OCI-LY3 (cell line): Measurements from ENCODE around the gene SNX1.

Experiments used
- EZH2phosphoT487 ChIP-seq: fragments of 200-600 bp; shearing (Covaris generic); IDR thresholded peaks from 2 replicates; pipeline ENCODE4 v1.6.1; 2018; ENCODE audit warnings: antibody characterized with exemption, mixed run types, low read depth
- TF ChIP-seq, protein P1 (sequence below): fragments of 200-600, 300-600 bp; sonication (generic); IDR thresholded peaks from 2 replicates; pipeline ENCODE4 v1.5.1; 2014; ENCODE audit warnings: antibody characterized with exemption, low read length, low read depth

DNA sequence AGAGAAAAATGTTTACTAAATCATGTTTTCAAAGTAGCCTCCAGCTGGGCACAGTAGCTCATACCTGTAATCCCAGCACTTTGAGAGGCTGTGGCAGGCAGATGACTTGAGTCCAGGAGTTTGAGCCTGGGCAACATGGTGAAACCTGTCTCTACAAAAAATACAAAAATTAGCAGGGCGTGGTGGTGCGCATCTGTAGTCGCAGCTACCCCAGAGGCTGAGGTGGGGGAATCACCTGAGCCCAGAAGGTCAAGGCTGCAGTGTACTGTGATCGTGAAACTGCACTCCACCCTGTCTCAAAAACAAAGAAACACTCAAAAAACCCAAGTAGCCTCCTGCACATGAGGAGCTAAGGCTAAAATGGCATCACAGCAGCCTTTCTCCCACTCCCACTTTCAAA is 68.7 kb downstream of the SNX1 start:
- TF ChIP-seq, protein P1, sequence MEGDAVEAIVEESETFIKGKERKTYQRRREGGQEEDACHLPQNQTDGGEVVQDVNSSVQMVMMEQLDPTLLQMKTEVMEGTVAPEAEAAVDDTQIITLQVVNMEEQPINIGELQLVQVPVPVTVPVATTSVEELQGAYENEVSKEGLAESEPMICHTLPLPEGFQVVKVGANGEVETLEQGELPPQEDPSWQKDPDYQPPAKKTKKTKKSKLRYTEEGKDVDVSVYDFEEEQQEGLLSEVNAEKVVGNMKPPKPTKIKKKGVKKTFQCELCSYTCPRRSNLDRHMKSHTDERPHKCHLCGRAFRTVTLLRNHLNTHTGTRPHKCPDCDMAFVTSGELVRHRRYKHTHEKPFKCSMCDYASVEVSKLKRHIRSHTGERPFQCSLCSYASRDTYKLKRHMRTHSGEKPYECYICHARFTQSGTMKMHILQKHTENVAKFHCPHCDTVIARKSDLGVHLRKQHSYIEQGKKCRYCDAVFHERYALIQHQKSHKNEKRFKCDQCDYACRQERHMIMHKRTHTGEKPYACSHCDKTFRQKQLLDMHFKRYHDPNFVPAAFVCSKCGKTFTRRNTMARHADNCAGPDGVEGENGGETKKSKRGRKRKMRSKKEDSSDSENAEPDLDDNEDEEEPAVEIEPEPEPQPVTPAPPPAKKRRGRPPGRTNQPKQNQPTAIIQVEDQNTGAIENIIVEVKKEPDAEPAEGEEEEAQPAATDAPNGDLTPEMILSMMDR, result no peak
- no peak for TF ChIP-seq EZH2phosphoT487
